H9 (cell line): ENCODE data around the gene ITPR1. TPM values are rescaled to one million over a fixed set of nuclear protein-coding genes. Genes with fewer than 3 reads are reported as not detected.

Experiments used
- DNase-seq: peaks from one replicate; pipeline ENCODE4 v3.0.0-alpha.2; 2017
- H2AFZ ChIP-seq: one replicate; pipeline ENCODE4 v1.6.1; 2013; ENCODE audit warnings: mild to moderate bottlenecking, low read length, control low read depth, moderate library complexity
- H2AK5ac ChIP-seq: 2 replicates; pipeline ENCODE4 v1.6.1; 2013; ENCODE audit warnings: low read length, control low read depth, mixed read lengths; ENCODE audit not compliant: insufficient read length
- H2BK120ac ChIP-seq: one replicate; pipeline ENCODE4 v1.6.1; 2013; ENCODE audit warnings: low read depth, mild to moderate bottlenecking, low read length, control low read depth, inconsistent platforms; ENCODE audit not compliant: poor library complexity, severe bottlenecking
- H2BK12ac ChIP-seq: 2 replicates; pipeline ENCODE4 v1.6.1; 2013; ENCODE audit warnings: low read length, control low read depth, mixed read lengths, low read depth; ENCODE audit not compliant: insufficient read length
- H2BK15ac ChIP-seq: 2 replicates; pipeline ENCODE4 v1.6.1; 2013; ENCODE audit warnings: low read depth, low read length, control low read depth
- H2BK20ac ChIP-seq: one replicate; pipeline ENCODE4 v1.6.1; 2013; ENCODE audit warnings: low read depth, mild to moderate bottlenecking, low read length, control low read depth, inconsistent platforms; ENCODE audit not compliant: poor library complexity, severe bottlenecking
- H2BK5ac ChIP-seq: 2 replicates; pipeline ENCODE4 v1.6.1; 2013; ENCODE audit warnings: low read length, control low read depth, mixed read lengths; ENCODE audit not compliant: insufficient read length
- H3K14ac ChIP-seq: 2 replicates; pipeline ENCODE4 v1.6.1; 2013; ENCODE audit warnings: low read length, control low read depth; ENCODE audit not compliant: insufficient read depth
- H3K18ac ChIP-seq: 2 replicates; pipeline ENCODE4 v1.6.1; 2013; ENCODE audit warnings: low read depth, mild to moderate bottlenecking, mixed read lengths, low read length, control low read depth; ENCODE audit not compliant: insufficient read length
- H3K23ac ChIP-seq: 2 replicates; pipeline ENCODE4 v1.6.1; 2013; ENCODE audit warnings: low read length, control low read depth, mixed read lengths, low read depth; ENCODE audit not compliant: insufficient read length
- H3K23me2 ChIP-seq: 2 replicates; pipeline ENCODE4 v1.6.1; 2013; ENCODE audit warnings: low read depth, mild to moderate bottlenecking, mixed read lengths, low read length, control low read depth; ENCODE audit not compliant: insufficient read length, poor library complexity, severe bottlenecking
- H3K27ac ChIP-seq: 2 replicates; pipeline ENCODE4 v1.5.1; 2013; ENCODE audit warnings: low read length, control low read depth, mixed read lengths, low read depth; ENCODE audit not compliant: insufficient read length
- H3K27me3 ChIP-seq: 2 replicates; pipeline ENCODE4 v1.6.1; 2013; ENCODE audit warnings: low read length, control low read depth, inconsistent platforms; ENCODE audit not compliant: insufficient read depth
- H3K4ac ChIP-seq: 2 replicates; pipeline ENCODE4 v1.6.1; 2013; ENCODE audit warnings: low read depth, mild to moderate bottlenecking, control low read depth, inconsistent platforms, low read length, moderate library complexity
- H3K4me1 ChIP-seq: 2 replicates; pipeline ENCODE4 v1.6.1; 2013; ENCODE audit warnings: low read length, control low read depth, inconsistent platforms; ENCODE audit not compliant: insufficient read depth
- H3K4me2 ChIP-seq: 2 replicates; pipeline ENCODE4 v1.6.1; 2013; ENCODE audit warnings: low read length, control low read depth, mixed read lengths; ENCODE audit not compliant: insufficient read length, insufficient read depth
- H3K56ac ChIP-seq: 2 replicates; pipeline ENCODE4 v1.6.1; 2013; ENCODE audit warnings: low read depth, mild to moderate bottlenecking, mixed read lengths, low read length, control low read depth; ENCODE audit not compliant: insufficient read length
- H3K79me1 ChIP-seq: 2 replicates; pipeline ENCODE4 v1.6.1; 2013; ENCODE audit warnings: low read depth, mild to moderate bottlenecking, moderate library complexity, low read length, control low read depth, inconsistent platforms; ENCODE audit not compliant: insufficient read depth, poor library complexity, severe bottlenecking
- H3K79me2 ChIP-seq: 2 replicates; pipeline ENCODE4 v1.6.1; 2013; ENCODE audit warnings: low read length, control low read depth, inconsistent platforms; ENCODE audit not compliant: insufficient read depth
- H3K9ac ChIP-seq: 2 replicates; pipeline ENCODE4 v1.6.1; 2013; ENCODE audit warnings: low read length, control low read depth, mixed read lengths; ENCODE audit not compliant: insufficient read length; ENCODE audit errors: extremely low read depth
- H3K9me3 ChIP-seq: one replicate; pipeline ENCODE4 v1.6.1; 2013; ENCODE audit warnings: low read depth, low read length, inconsistent platforms; ENCODE audit not compliant: control insufficient read depth
- H3T11ph ChIP-seq: one replicate; pipeline ENCODE4 v1.6.1; 2013; ENCODE audit warnings: mild to moderate bottlenecking, low read length, control low read depth, inconsistent platforms
- H4K20me1 ChIP-seq: one replicate; pipeline ENCODE4 v1.6.1; 2013; ENCODE audit not compliant: control insufficient read depth, insufficient read length, insufficient read depth
- H4K5ac ChIP-seq: 2 replicates; pipeline ENCODE4 v1.6.1; 2013; ENCODE audit warnings: low read depth, mild to moderate bottlenecking, mixed read lengths, low read length, control low read depth; ENCODE audit not compliant: insufficient read length
- H4K8ac ChIP-seq: replicated peaks from 2 replicates; pipeline ENCODE4 v1.6.1; 2013; ENCODE audit warnings: low read length, control low read depth, mixed read lengths, low read depth; ENCODE audit not compliant: insufficient read length
- H4K91ac ChIP-seq: 2 replicates; pipeline ENCODE4 v1.6.1; 2013; ENCODE audit warnings: low read depth, mild to moderate bottlenecking, moderate library complexity, mixed read lengths, low read length, control low read depth; ENCODE audit not compliant: insufficient read length
- H3K27ac Mint-ChIP-seq, 3 experiments: 2 replicates in 2 of 3; 3 replicates in 1 of 3; pipeline ENCODE4 v1.8.0; 2020 to 2021; ENCODE audit warnings: mixed read lengths in 3 of 3, mild to moderate bottlenecking in 1 of 3, moderate library complexity in 1 of 3
- H3K27me3 Mint-ChIP-seq: 2 replicates; pipeline ENCODE4 v1.8.0; 2021; ENCODE audit warnings: low read depth, mild to moderate bottlenecking, moderate library complexity, mixed read lengths
- H3K36me3 Mint-ChIP-seq, 3 experiments: 2 replicates in 2 of 3; 3 replicates in 1 of 3; pipeline ENCODE4 v1.8.0; 2020 to 2021; ENCODE audit warnings: low read depth in 3 of 3, mixed read lengths in 3 of 3; ENCODE audit not compliant: insufficient read depth in 1 of 3
- H3K4me1 Mint-ChIP-seq, 2 experiments: 2 replicates each; pipeline ENCODE4 v1.8.0; 2020; ENCODE audit warnings: mixed read lengths in 2 of 2
- H3K4me3 Mint-ChIP-seq, 2 experiments: 2 replicates in 1 of 2; 3 replicates in 1 of 2; pipeline ENCODE4 v1.8.0; 2020 to 2021; ENCODE audit warnings: mild to moderate bottlenecking in 2 of 2, mixed read lengths in 2 of 2, moderate library complexity in 1 of 2
- H3K9me3 Mint-ChIP-seq, 2 experiments: 2 replicates in 1 of 2; 3 replicates in 1 of 2; pipeline ENCODE4 v1.8.0; 2020; ENCODE audit warnings: mild to moderate bottlenecking in 2 of 2, mixed read lengths in 2 of 2, moderate library complexity in 1 of 2
- CTCF ChIP-seq: fragments of 200-600 bp; sonication (generic); conservative IDR thresholded peaks from 3 replicates; pipeline ENCODE4 v1.8.0; 2021; ENCODE audit warnings: antibody characterized with exemption, mild to moderate bottlenecking
- WGBS: extraction: QIAGEN DNeasy Blood & Tissue Kit; methylation state at CpG from one replicate; pipeline ENCODE4 v1.1.7; 2013; ENCODE audit warnings: missing lambda C conversion rate, low lambda C conversion rate, mixed read lengths; ENCODE audit not compliant: insufficient read length; ENCODE audit errors: extremely low coverage; 5-methylcytosine and 5-hydroxymethylcytosine counted together
- total RNA-seq: library from RNA; stranded (reverse); gene quantifications from 2 replicates; pipeline ENCODE4 v1.2.1, GENCODE V29; 2021

The ITPR1 gene
- total RNA-seq, 1 experiment from 2014 or later: 4.2 TPM

- H3K23me2 ChIP-seq: no peaks in the 10 kb centered on the region
- H3K4me2 ChIP-seq: no peak overlapping the region
- no peaks in the 10 kb centered on the region for H3K9me3 Mint-ChIP-seq
- no peak overlapping the region for H3K4ac ChIP-seq
- no peak overlapping the region for H3K18ac ChIP-seq
- no peaks in the 10 kb centered on the region for H3K9me3 ChIP-seq
- no peak overlapping the region for H2BK5ac ChIP-seq
- no peak overlapping the region for H2AK5ac ChIP-seq
- no peak overlapping the region for H3T11ph ChIP-seq
- H4K20me1 ChIP-seq: no peaks in the 10 kb centered on the region
- no peaks in the 10 kb centered on the region for H3K79me2 ChIP-seq
- H2BK15ac ChIP-seq: no peak overlapping the region
- H3K23ac ChIP-seq: no peak overlapping the region
- no CpG with 5 or more reads among the region's 6 CpGs for WGBS
- no peak overlapping the region for H2BK120ac ChIP-seq
- H3K27ac ChIP-seq: no peak overlapping the region
- H3K4me1 ChIP-seq: no peaks in the 10 kb centered on the region; the same call in 1 of the 2 replicates
- no peaks in the 10 kb centered on the region for H3K79me1 ChIP-seq
- no peak for TF ChIP-seq CTCF
- no peaks in the 10 kb centered on the region for H3K27me3 Mint-ChIP-seq
- H3K4me3 Mint-ChIP-seq: peak overlapping the region; percentile 22 to 27; a peak in 3 of 5 replicates
- peak; percentile 34 for DNase-seq
- H4K91ac ChIP-seq: no peak overlapping the region
- no peak overlapping the region for H4K5ac ChIP-seq
- H2BK20ac ChIP-seq: no peak overlapping the region
- H3K36me3 Mint-ChIP-seq: peaks cover 0 to 5% (median 3%) of the 10 kb centered on the region in 3 experiments; a peak in 5 of 7 replicates
- H4K8ac ChIP-seq: no peak overlapping the region
- no peak overlapping the region for H3K14ac ChIP-seq
- peak overlapping the region; percentile 11 to 46 (median 30); a peak in 5 of 7 replicates for H3K27ac Mint-ChIP-seq
- no peak overlapping the region for H3K9ac ChIP-seq
- no peak overlapping the region for H3K56ac ChIP-seq
- no peak overlapping the region for H2AFZ ChIP-seq
- H2BK12ac ChIP-seq: no peak overlapping the region
- H3K4me1 Mint-ChIP-seq: peaks cover 13 to 15% of the 10 kb centered on the region in 2 experiments
- H3K27me3 ChIP-seq: no peaks in the 10 kb centered on the region
Measured at GRCh38 chr3:4448187-4448586, 45.0 kb upstream of the ITPR1 start.
